Measurements from ENCODE around the gene POLRMT. TPM values are rescaled to one million over a fixed set of nuclear protein-coding genes. Genes with fewer than 3 reads are reported as not detected.

The POLRMT gene
- total and polyA plus RNA-seq, 2 experiments from 2014 or later, result 38.7 to 60.7 TPM

- Histone ChIP-seq H3K9me3 (ENCODE audit: low read depth) (no peaks in the 10 kb centered on the region), H3K27me3 (no peaks in the 10 kb centered on the region), H3K4me3 (no peak overlapping the region), H3K4me2 (no peak overlapping the region), H3K9me2 (replicated peaks; ENCODE audit: insufficient read depth) (no peaks in the 10 kb centered on the region), H3K79me2 (no peaks in the 10 kb centered on the region), H3K4me1 (ENCODE audit: insufficient read depth) (no peaks in the 10 kb centered on the region), H2AFZ (no peak overlapping the region), H3K27ac (no peak overlapping the region), H3K36me3 (replicated peaks; ENCODE audit: insufficient read depth, low read depth) (no peaks in the 10 kb centered on the region), H4K20me1 (ENCODE audit: insufficient read depth, poor library complexity, severe bottlenecking) (no peaks in the 10 kb centered on the region)
- TF ChIP-seq EZH2 (IDR thresholded peaks at IDR 0.05; ENCODE audit: borderline replicate concordance), result no peak
- no peak for TF ChIP-seq EZH2phosphoT487 (IDR thresholded peaks at IDR 0.05; ENCODE audit: low read depth, severe bottlenecking, unreplicated experiment)
- TF ChIP-seq, protein P1, sequence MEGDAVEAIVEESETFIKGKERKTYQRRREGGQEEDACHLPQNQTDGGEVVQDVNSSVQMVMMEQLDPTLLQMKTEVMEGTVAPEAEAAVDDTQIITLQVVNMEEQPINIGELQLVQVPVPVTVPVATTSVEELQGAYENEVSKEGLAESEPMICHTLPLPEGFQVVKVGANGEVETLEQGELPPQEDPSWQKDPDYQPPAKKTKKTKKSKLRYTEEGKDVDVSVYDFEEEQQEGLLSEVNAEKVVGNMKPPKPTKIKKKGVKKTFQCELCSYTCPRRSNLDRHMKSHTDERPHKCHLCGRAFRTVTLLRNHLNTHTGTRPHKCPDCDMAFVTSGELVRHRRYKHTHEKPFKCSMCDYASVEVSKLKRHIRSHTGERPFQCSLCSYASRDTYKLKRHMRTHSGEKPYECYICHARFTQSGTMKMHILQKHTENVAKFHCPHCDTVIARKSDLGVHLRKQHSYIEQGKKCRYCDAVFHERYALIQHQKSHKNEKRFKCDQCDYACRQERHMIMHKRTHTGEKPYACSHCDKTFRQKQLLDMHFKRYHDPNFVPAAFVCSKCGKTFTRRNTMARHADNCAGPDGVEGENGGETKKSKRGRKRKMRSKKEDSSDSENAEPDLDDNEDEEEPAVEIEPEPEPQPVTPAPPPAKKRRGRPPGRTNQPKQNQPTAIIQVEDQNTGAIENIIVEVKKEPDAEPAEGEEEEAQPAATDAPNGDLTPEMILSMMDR (IDR thresholded peaks at IDR 0.05; ENCODE audit: poor library complexity), result no peak
- WGBS (ENCODE audit: low lambda C conversion rate, missing lambda C conversion rate), result 89% methylated on average over 13 of the region's 14 CpGs
- no peak for DNase-seq (ENCODE audit: low spot score)
Observed at GRCh38 chr19:644789-645188, 11.5 kb upstream of the POLRMT start.

DNA sequence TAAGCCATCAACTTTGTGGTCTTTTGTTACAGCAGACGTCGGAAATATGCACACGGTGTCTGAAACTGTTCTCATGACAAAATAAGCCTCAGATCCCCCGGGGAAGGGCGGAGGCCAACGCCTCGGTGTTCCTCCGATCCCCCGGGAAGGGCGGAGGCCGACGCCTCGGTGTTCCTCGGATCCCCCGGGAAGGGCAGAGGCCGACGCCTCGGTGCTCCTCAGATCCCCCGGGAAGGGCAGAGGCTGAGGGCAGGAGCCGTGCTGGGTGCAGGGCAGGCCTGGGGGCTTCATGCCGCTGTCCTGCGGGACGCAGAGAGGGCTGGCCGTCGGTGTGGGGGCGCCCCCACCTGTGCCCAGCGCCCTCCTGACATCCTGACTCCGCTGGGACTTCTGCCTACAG lies 11.0 kb upstream of the POLRMT start:
- Histone ChIP-seq H3K9me3 (ENCODE audit: low read depth) (no peaks in the 10 kb centered on the region), H3K27me3 (no peaks in the 10 kb centered on the region), H3K4me1 (ENCODE audit: insufficient read depth) (no peaks in the 10 kb centered on the region), H3K4me2 (no peak overlapping the region), H3K4me3 (no peak overlapping the region), H4K20me1 (ENCODE audit: insufficient read depth, poor library complexity, severe bottlenecking) (no peaks in the 10 kb centered on the region), H3K27ac (no peak overlapping the region), H3K9me2 (replicated peaks; ENCODE audit: insufficient read depth) (no peaks in the 10 kb centered on the region), H2AFZ (no peak overlapping the region), H3K36me3 (replicated peaks; ENCODE audit: insufficient read depth, low read depth) (no peaks in the 10 kb centered on the region), H3K79me2 (no peaks in the 10 kb centered on the region)
- TF ChIP-seq EZH2phosphoT487 (IDR thresholded peaks at IDR 0.05; ENCODE audit: low read depth, severe bottlenecking, unreplicated experiment) (no peak), EZH2 (IDR thresholded peaks at IDR 0.05; ENCODE audit: borderline replicate concordance) (no peak)
- TF ChIP-seq, protein P1 (IDR thresholded peaks at IDR 0.05; ENCODE audit: poor library complexity), result no peak
- WGBS (ENCODE audit: low lambda C conversion rate, missing lambda C conversion rate), result 94% methylated on average over 27 of the region's 28 CpGs
- DNase-seq (ENCODE audit: low spot score), result no peak

DNA sequence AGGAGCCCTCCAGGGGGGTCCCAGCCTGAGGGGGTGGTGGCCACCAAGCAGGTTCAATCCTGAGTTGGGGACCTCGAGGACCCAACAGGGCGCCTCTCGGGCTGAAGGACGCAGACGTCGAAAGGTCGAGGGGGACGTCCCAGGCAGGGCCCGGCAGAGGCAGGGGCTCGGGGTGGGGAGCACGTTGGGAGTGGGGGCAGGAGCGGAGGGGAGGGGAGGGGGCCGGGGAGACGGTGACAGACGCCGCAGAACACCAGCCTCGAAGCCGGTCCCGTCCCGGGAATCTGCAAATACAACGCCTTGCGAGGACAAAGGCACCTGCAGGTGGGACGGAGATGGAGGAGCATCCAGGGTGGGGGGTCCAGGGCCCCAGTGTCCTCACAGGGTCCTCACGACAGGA lies 10.4 kb upstream of the POLRMT start:
- no peaks in the 10 kb centered on the region for H4K20me1 ChIP-seq (ENCODE audit: insufficient read depth, poor library complexity, severe bottlenecking)
- H3K27me3 ChIP-seq, result no peaks in the 10 kb centered on the region
- H3K4me1 ChIP-seq (ENCODE audit: insufficient read depth), result no peaks in the 10 kb centered on the region
- DNase-seq (ENCODE audit: low spot score), result no peak
- H3K4me3 ChIP-seq, result no peak overlapping the region
- H3K27ac ChIP-seq, result no peak overlapping the region
- TF ChIP-seq EZH2phosphoT487 (IDR thresholded peaks at IDR 0.05; ENCODE audit: low read depth, severe bottlenecking, unreplicated experiment) (no peak), EZH2 (IDR thresholded peaks at IDR 0.05; ENCODE audit: borderline replicate concordance) (no peak)
- TF ChIP-seq, protein P1 (IDR thresholded peaks at IDR 0.05; ENCODE audit: poor library complexity), result no peak
- H3K9me2 ChIP-seq (replicated peaks; ENCODE audit: insufficient read depth), result no peaks in the 10 kb centered on the region
- H2AFZ ChIP-seq, result no peak overlapping the region
- H3K4me2 ChIP-seq, result no peak overlapping the region
- no peaks in the 10 kb centered on the region for H3K9me3 ChIP-seq (ENCODE audit: low read depth)
- H3K36me3 ChIP-seq (replicated peaks; ENCODE audit: insufficient read depth, low read depth), result no peaks in the 10 kb centered on the region
- 94% methylated on average over 8 of the region's 24 CpGs for WGBS (ENCODE audit: low lambda C conversion rate, missing lambda C conversion rate)
- no peaks in the 10 kb centered on the region for H3K79me2 ChIP-seq

Data from hepatocyte (in vitro differentiated cells).